ENCODE data around the gene LCE3A.

DNA sequence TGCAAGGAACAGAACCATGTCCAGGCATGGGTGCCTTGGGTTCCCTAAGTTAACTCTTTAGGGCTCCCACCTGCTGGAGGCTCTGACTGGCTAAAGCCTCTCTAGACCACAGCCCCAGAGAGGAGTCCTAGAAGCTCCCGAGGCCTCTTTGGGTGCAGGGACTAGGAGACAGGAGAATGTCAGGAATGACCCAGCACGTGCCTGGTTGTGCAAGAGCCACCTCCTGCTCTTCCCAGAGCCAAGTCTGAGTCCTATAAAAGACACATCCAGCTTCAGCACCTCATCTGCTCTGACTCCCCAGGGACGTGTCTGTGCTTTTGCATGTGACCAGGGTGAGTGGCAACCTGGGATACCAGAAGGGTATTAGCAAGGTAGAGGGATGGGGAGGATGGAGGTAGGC lies 40.2 kb upstream of the LCE3A start, which contains the start of gene LCE2D:
- TF ChIP-seq, protein P1, sequence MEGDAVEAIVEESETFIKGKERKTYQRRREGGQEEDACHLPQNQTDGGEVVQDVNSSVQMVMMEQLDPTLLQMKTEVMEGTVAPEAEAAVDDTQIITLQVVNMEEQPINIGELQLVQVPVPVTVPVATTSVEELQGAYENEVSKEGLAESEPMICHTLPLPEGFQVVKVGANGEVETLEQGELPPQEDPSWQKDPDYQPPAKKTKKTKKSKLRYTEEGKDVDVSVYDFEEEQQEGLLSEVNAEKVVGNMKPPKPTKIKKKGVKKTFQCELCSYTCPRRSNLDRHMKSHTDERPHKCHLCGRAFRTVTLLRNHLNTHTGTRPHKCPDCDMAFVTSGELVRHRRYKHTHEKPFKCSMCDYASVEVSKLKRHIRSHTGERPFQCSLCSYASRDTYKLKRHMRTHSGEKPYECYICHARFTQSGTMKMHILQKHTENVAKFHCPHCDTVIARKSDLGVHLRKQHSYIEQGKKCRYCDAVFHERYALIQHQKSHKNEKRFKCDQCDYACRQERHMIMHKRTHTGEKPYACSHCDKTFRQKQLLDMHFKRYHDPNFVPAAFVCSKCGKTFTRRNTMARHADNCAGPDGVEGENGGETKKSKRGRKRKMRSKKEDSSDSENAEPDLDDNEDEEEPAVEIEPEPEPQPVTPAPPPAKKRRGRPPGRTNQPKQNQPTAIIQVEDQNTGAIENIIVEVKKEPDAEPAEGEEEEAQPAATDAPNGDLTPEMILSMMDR (IDR thresholded peaks at IDR 0.05), result no peak
- TF ChIP-seq EP300 (IDR thresholded peaks at IDR 0.05; ENCODE audit: low read depth), result no peak
- TF ChIP-seq POLR2A (IDR thresholded peaks at IDR 0.05), result no peak
